ENCODE data around the gene FRMD8. TPM values are rescaled to one million over a fixed set of nuclear protein-coding genes. Genes with fewer than 3 reads are reported as not detected.

Gene FRMD8
- polyA plus RNA-seq, 1 donor from 2014 or later: 22.2 TPM

GRCh38 chr11:65366340-65366773, 20.1 kb upstream of the FRMD8 start:
- Histone ChIP-seq H3K4me3 (ENCODE audit: low read length) (no peak overlapping the region), H3K36me3 (ENCODE audit: insufficient read depth, low read length) (no peaks in the 10 kb centered on the region), H3K27me3 (ENCODE audit: insufficient read depth, low read depth, low read length) (no peaks in the 10 kb centered on the region), H3F3A (ENCODE audit: insufficient read depth, low read length, poor library complexity, severe bottlenecking) (no peaks in the 10 kb centered on the region), H3K4me2 (ENCODE audit: low read length) (no peak overlapping the region), H3K79me2 (replicated peaks; ENCODE audit: insufficient read depth, low read length) (peaks cover 12% of the 10 kb centered on the region), H4K20me1 (ENCODE audit: insufficient read depth) (no peaks in the 10 kb centered on the region), H3K9me3 (ENCODE audit: low read length) (no peaks in the 10 kb centered on the region), H2AFZ (ENCODE audit: low read depth, low read length) (no peak overlapping the region), H3K27ac (ENCODE audit: low read length) (no peak overlapping the region), H3K9me2 (ENCODE audit: insufficient read depth, low read length) (no peaks in the 10 kb centered on the region), H3K9ac (ENCODE audit: low read length) (no peak overlapping the region)
- TF ChIP-seq SMC3 (conservative IDR thresholded peaks at IDR 0.05; ENCODE audit: poor library complexity): peak; percentile 93
- no peak for TF ChIP-seq EZH2 (IDR thresholded peaks at IDR 0.05; ENCODE audit: borderline replicate concordance, insufficient read depth, low read length, poor library complexity, severe bottlenecking)
- TF ChIP-seq TAF1 (IDR thresholded peaks at IDR 0.05; ENCODE audit: low read depth): no peak
- TF ChIP-seq CTCF (IDR thresholded peaks at IDR 0.05; ENCODE audit: poor library complexity, severe bottlenecking): peak; percentile 91
- no peak for TF ChIP-seq EP300 (conservative IDR thresholded peaks at IDR 0.05; ENCODE audit: poor library complexity, severe bottlenecking)
- TF ChIP-seq REST (IDR thresholded peaks at IDR 0.05; ENCODE audit: borderline replicate concordance): no peak
- peak; percentile 92 for TF ChIP-seq RAD21 (conservative IDR thresholded peaks at IDR 0.05)
- no peak for TF ChIP-seq MXI1 (conservative IDR thresholded peaks at IDR 0.05; ENCODE audit: poor library complexity, severe bottlenecking)
- no peak for TF ChIP-seq POLR2AphosphoS5 (IDR thresholded peaks at IDR 0.05)

- no peak overlapping the region for H3K4me2 ChIP-seq (ENCODE audit: low read length)
Measured at GRCh38 chr11:65370659-65371049, 15.8 kb upstream of the FRMD8 start.

More at GRCh38 chr11:65370659-65371049, 15.8 kb upstream of the FRMD8 start:
- peaks cover 12% of the 10 kb centered on the region for H3K79me2 ChIP-seq (replicated peaks; ENCODE audit: insufficient read depth, low read length)
- H3K9ac ChIP-seq (ENCODE audit: low read length): no peak overlapping the region
- H4K20me1 ChIP-seq (ENCODE audit: insufficient read depth): no peaks in the 10 kb centered on the region
- H3K36me3 ChIP-seq (ENCODE audit: insufficient read depth, low read length): no peaks in the 10 kb centered on the region
- H3F3A ChIP-seq (ENCODE audit: insufficient read depth, low read length, poor library complexity, severe bottlenecking): no peaks in the 10 kb centered on the region
- no peak for TF ChIP-seq CTCF (IDR thresholded peaks at IDR 0.05; ENCODE audit: poor library complexity, severe bottlenecking)
- no peak for TF ChIP-seq TAF1 (IDR thresholded peaks at IDR 0.05; ENCODE audit: low read depth)
- no peak for TF ChIP-seq REST (IDR thresholded peaks at IDR 0.05; ENCODE audit: borderline replicate concordance)
- TF ChIP-seq MXI1 (conservative IDR thresholded peaks at IDR 0.05; ENCODE audit: poor library complexity, severe bottlenecking): no peak
- no peak for TF ChIP-seq EP300 (conservative IDR thresholded peaks at IDR 0.05; ENCODE audit: poor library complexity, severe bottlenecking)
- TF ChIP-seq SMC3 (conservative IDR thresholded peaks at IDR 0.05; ENCODE audit: poor library complexity): no peak
- TF ChIP-seq EZH2 (IDR thresholded peaks at IDR 0.05; ENCODE audit: borderline replicate concordance, insufficient read depth, low read length, poor library complexity, severe bottlenecking): no peak
- no peak for TF ChIP-seq POLR2AphosphoS5 (IDR thresholded peaks at IDR 0.05)
- no peak for TF ChIP-seq RAD21 (conservative IDR thresholded peaks at IDR 0.05)
- H3K9me2 ChIP-seq (ENCODE audit: insufficient read depth, low read length): no peaks in the 10 kb centered on the region
- H2AFZ ChIP-seq (ENCODE audit: low read depth, low read length): no peak overlapping the region
- no peak overlapping the region for H3K27ac ChIP-seq (ENCODE audit: low read length)
- H3K9me3 ChIP-seq (ENCODE audit: low read length): no peaks in the 10 kb centered on the region
- H3K27me3 ChIP-seq (ENCODE audit: insufficient read depth, low read depth, low read length): no peaks in the 10 kb centered on the region
- H3K4me3 ChIP-seq (ENCODE audit: low read length): no peak overlapping the region

All from neural cell (in vitro differentiated cells).